Measurements from ENCODE around the gene MEIS2.
"Not testable (repeated sequence)": the region's sequence is repeated elsewhere in the genome, so short reads cannot be mapped to it uniquely, and the experiment has no call there.

Gene MEIS2

GRCh38 chr15:37008205-37008604, 92.1 kb downstream of the MEIS2 start:
- no peak for DNase-seq (ENCODE audit: low spot score)

- DNase-seq (ENCODE audit: low spot score): peak; percentile 33
Measured at GRCh38 chr15:37007301-37007700, 93.0 kb downstream of the MEIS2 start.

GRCh38 chr15:37004981-37005735, 95.2 kb downstream of the MEIS2 start:
- DNase-seq (ENCODE audit: low spot score): no peak

GRCh38 chr15:37004373-37004869, 95.9 kb downstream of the MEIS2 start:
- DNase-seq (ENCODE audit: low spot score): no peak

DNA sequence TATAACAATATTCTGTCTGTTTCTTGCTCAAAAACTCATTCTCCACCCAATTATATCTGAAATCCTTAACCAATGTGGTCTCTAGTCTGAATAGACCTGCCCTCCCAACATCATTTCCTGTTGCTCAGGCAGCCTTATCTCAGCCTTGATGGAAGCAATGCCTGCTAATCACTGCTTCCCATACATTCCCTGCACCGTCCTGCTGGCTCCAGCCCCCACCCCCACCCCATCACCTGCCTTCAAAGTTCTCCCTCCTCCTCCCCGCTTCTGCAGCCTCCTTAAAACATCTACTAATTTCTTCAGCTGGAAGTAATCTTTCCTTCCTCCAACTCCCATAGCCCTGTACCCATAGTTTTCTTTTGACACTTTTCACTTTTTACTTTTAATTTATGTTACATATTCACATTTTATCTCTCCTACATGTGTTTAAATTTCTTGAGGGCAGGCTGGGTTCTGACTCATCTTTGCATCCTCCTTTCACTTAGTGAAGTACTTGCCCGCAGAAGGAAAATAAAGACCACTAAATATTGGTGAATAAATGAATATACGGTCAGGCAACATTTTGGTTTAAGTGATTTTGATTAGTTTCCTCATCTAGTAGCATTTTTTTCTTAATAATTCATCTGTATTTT, 98.2 kb downstream of the MEIS2 start:
- DNase-seq (ENCODE audit: low spot score): no peak

- DNase-seq (ENCODE audit: low spot score): no peak
Measured at GRCh38 chr15:37001417-37001816, 98.9 kb downstream of the MEIS2 start.

- no peak for DNase-seq (ENCODE audit: low spot score)
Measured at GRCh38 chr15:36999778-37000177, 100.6 kb downstream of the MEIS2 start.

- no peak for DNase-seq (ENCODE audit: low spot score)
Measured at GRCh38 chr15:36996538-36997181, 103.7 kb downstream of the MEIS2 start.

DNA sequence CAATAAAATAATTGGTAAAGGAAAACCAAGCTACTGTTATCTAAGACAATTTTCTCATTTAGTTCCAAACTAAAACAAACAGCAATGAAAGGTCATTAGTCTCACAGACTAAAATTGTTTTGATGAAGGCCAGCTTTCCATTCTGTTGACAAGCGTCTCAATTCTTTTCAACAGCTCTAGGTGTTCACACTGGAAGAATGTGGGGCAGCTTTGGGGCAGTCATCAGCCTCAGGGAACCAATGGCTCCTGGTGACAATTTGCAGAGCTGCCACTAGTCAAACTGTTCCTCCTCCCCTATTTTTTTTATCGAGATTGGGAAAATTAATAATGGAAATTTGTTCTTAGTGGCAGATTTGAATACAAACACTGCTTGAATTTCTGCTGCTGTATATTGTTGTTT, 104.2 kb downstream of the MEIS2 start:
- DNase-seq (ENCODE audit: low spot score): no peak

DNA sequence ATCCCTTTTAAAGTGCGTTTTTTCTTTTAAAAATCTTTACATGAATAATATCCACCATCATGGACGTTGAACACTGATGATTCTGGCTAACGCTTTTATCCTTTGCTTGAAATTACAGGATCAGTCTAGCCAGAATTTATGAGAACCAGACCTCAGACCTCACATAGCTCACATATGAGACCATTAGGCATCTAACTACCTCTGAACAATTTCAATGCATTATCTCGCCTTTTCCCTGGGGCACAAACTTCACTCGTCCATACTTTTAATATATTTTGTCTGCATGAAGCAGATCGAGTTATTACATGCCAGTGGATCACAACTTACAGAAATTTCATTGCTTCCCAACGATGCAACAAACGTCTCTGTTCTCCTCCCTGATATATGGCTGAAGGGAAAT, 105.6 kb downstream of the MEIS2 start:
- no peak for DNase-seq (ENCODE audit: low spot score)

- no peak for DNase-seq (ENCODE audit: low spot score)
Measured at GRCh38 chr15:36992454-36992853, 107.9 kb downstream of the MEIS2 start.

DNA sequence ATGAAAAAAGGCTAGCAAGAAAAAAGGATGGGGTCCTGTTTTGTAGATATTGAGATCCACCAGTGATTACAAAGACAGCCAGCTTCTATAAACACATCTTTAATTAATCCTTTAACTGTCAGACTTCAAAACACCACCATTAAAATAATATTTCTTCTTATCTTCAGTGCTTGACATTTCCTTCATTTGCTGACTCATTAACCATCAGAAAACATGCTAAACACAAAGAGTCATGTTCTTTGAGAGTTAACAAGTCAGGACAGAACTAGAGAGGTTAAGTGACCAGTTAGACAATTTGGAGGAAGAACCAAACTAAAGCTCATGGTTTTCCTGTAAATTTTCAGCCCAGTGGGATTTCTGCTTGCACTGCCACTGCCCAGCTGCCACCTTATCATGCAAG, 111.4 kb downstream of the MEIS2 start:
- DNase-seq (ENCODE audit: low spot score): no peak

DNA sequence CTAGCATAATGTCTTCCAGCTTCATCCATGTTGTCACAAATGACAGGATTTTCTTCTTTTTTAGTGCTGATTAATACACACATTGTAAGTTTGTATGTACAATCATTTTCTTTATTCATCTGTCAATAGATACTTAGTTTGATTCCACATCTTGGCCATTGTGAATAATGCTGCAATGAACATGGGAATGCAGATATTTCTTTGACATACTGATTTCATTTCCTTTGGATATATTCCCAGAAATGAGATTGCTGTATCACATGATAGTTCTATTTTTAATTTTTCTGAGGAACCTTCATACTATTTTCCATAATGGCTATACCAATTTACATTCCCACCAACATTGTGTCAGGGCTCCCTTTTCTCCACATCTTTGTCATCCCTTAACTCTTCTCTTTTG, 117.9 kb downstream of the MEIS2 start:
- DNase-seq (ENCODE audit: low spot score): no peak

DNA sequence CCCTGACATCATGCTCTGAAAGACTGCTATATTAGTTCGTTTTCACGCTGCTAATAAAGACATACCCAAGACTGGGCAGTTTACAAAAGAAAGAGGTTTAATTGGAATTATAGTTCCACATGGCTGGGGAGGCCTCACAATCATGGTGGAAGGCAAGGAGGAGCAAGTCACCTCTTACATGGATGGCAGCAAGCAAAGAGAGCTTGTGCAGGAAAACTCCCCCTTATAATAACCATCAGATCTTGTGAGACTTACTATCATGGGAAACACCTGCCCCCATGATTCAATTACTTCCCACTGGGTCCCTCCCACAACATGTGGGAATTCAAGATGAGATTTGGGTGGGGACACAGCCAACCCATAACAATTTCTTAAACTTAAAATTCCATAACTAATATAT, 120.1 kb downstream of the MEIS2 start:
- not testable (repeated sequence) for DNase-seq (ENCODE audit: low spot score)

DNA sequence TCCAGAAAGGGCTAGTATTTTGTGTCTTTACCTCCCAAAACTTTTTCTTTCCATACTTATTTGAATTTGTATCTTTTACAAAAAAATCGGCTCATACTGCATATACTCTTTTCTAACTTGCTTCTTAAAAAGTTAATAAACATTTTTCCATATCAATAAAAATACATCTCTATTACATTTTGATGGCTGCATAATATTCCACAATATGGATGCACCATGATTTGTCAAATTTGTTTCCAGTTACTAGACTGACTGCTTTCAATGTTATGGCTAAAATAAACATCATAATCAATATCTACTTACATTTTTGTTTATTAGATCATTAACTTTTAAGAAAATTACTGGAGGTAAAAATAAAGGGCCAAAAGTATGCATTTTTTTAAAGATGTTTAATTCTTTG, 121.7 kb downstream of the MEIS2 start:
- DNase-seq (ENCODE audit: low spot score): no peak

GRCh38 chr15:36978126-36978525, 122.2 kb downstream of the MEIS2 start:
- no peak for DNase-seq (ENCODE audit: low spot score)

DNA sequence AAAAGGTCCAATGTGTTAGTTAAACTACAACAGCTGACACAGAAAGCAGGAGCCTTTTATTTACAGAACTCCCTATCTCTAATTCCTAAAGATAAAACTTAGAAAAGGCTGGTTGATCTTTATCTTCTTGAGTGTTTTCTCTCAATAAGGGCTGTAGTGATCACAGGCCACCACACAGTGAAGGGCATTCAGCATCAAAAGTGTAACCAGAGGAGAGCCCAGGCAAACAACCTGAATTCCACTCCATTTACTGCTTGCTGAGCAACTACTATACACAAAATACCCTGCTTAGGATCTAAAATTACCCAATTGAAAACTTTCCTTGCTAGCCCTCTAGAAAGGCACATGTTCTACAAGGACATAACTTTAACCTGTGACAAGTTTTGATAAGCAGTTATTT, 122.7 kb downstream of the MEIS2 start:
- no peak for DNase-seq (ENCODE audit: low spot score)

GRCh38 chr15:36972704-36973103, 127.6 kb downstream of the MEIS2 start:
- no peak for DNase-seq (ENCODE audit: low spot score)

DNA sequence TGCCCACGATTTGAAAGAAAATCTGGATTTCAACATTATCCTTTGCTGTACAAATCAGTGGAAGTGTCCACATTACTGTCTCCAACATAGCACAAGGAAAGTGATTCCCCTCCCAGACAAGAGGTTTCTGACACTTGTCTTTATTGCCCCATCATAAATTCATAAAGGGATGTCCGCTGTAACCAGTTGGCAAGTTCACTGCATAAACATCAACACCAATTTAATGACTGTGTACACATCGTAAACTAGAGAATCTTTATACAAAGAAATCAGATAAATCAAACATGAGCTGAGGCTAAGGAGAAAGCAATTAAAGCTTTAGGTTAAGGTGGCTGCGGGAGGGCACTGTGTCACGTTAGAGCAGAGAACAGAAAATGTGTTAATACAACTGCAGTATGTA, 129.8 kb downstream of the MEIS2 start:
- DNase-seq (ENCODE audit: low spot score): no peak

GRCh38 chr15:36967929-36968328, 132.4 kb downstream of the MEIS2 start:
- DNase-seq (ENCODE audit: low spot score): no peak

GRCh38 chr15:36966708-36967107, 133.6 kb downstream of the MEIS2 start:
- no peak for DNase-seq (ENCODE audit: low spot score)

DNA sequence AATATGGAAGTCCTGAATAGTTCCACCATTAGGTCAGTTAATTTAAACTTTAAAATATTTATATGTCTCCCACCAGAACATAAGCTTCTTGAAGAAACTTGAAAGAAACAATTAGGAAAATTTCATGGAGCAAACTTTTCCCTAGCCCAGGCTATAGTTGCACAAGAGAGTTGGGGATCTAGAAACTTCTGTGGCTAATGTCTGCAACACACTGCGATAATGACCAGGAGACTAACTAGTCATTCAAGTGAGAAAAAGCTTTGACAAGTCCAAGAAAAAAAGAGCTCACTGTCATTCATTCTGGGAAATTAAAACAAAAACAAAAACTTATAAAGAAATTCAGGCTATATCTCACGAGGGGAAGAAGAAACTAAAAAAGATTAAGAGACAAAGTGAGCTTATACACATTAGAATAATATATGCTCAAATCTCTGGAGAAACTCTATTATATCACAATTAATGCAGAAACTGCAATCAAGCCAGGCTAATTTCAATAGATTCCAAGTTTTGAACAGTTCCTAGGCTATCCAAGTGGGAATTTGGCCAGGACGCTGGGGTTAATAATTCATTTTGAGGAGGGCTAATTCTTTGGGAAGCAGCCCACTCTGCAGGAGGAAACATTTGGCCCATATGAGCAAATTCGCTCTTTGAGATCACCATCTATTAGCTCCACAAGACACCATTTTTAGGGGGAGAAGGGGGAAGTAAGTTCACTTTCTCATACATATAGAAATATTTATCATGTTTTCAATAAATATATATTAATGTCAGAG, 134.6 kb downstream of the MEIS2 start:
- DNase-seq (ENCODE audit: low spot score): peak; percentile 36

All from GM03348 (cell line).